Endothelial cell of hepatic sinusoid (primary cell): Measurements from ENCODE around the gene MX1.

Experiments
- in situ Hi-C: cut with HindIII; loops from 2 replicates; pipeline ENCODE4 v1.10.0; 2017; ENCODE audit warnings: low sequenced_read_pairs

Gene MX1

GRCh38 chr21:41453761-41454160, 27.7 kb downstream of the MX1 start:
- in situ Hi-C loops = no loop called here

GRCh38 chr21:41458121-41458520, 32.1 kb downstream of the MX1 start:
- in situ Hi-C loops = no loop called here

GRCh38 chr21:41458559-41458958, 32.5 kb downstream of the MX1 start:
- in situ Hi-C loops = no loop called here

GRCh38 chr21:41459884-41460534, 34.0 kb downstream of the MX1 start:
- in situ Hi-C loops = no loop called here

- in situ Hi-C loops = no loop called here
Observed at GRCh38 chr21:41460578-41461527, 34.8 kb downstream of the MX1 start.

GRCh38 chr21:41465176-41465781, 39.2 kb downstream of the MX1 start:
- in situ Hi-C loops = loop anchor here (5.0 kb wide), 1 partner anchor 68 kb away; no protein-coding TSS in a partner anchor

GRCh38 chr21:41466024-41466820, 40.2 kb downstream of the MX1 start:
- in situ Hi-C loops = loop anchor here (5.0 kb wide), 1 partner anchor 69 kb away; no protein-coding TSS in a partner anchor

- in situ Hi-C loops = no loop called here
Observed at GRCh38 chr21:41470054-41470453, 44.0 kb downstream of the MX1 start.

- in situ Hi-C loops = no loop called here
Observed at GRCh38 chr21:41472753-41473548, 46.9 kb downstream of the MX1 start.

GRCh38 chr21:41475714-41476420, 49.8 kb downstream of the MX1 start:
- in situ Hi-C loops = no loop called here

GRCh38 chr21:41477641-41478318, 51.7 kb downstream of the MX1 start:
- in situ Hi-C loops = no loop called here

- in situ Hi-C loops = no loop called here
Observed at GRCh38 chr21:41478319-41479177, 52.5 kb downstream of the MX1 start.

- in situ Hi-C loops = no loop called here
Observed at GRCh38 chr21:41479686-41480085, 53.6 kb downstream of the MX1 start.

GRCh38 chr21:41480086-41480690, 54.1 kb downstream of the MX1 start:
- in situ Hi-C loops = no loop called here

- in situ Hi-C loops = no loop called here
Observed at GRCh38 chr21:41481191-41481590, 55.2 kb downstream of the MX1 start.

GRCh38 chr21:41482301-41482700, 56.3 kb downstream of the MX1 start:
- in situ Hi-C loops = no loop called here

GRCh38 chr21:41482980-41483379, 56.9 kb downstream of the MX1 start:
- in situ Hi-C loops = no loop called here
